ENCODE results near the gene FYN.
"Not testable (repeated sequence)": the region's sequence is repeated elsewhere in the genome, so short reads cannot be mapped to it uniquely, and the experiment has no call there.

FYN gene

GRCh38 chr6:111789598-111789997 lies 83.7 kb downstream of the FYN start:
- DNase-seq (ENCODE audit: low read depth) = no peak

- no peak for DNase-seq (ENCODE audit: low read depth)
Measured at GRCh38 chr6:111788379-111789276, 84.6 kb downstream of the FYN start.

GRCh38 chr6:111786151-111786550 lies 87.1 kb downstream of the FYN start:
- DNase-seq (ENCODE audit: low read depth) = not testable (repeated sequence)

- no peak for DNase-seq (ENCODE audit: low read depth)
Measured at GRCh38 chr6:111784433-111784832, 88.8 kb downstream of the FYN start.

GRCh38 chr6:111782887-111783466 lies 90.3 kb downstream of the FYN start:
- DNase-seq (ENCODE audit: low read depth) = no peak

- no peak for DNase-seq (ENCODE audit: low read depth)
Measured at GRCh38 chr6:111782192-111782809, 91.0 kb downstream of the FYN start.

GRCh38 chr6:111781041-111781708 lies 92.1 kb downstream of the FYN start:
- no peak for DNase-seq (ENCODE audit: low read depth)

GRCh38 chr6:111780393-111780792 lies 92.9 kb downstream of the FYN start:
- no peak for DNase-seq (ENCODE audit: low read depth)

- no peak for DNase-seq (ENCODE audit: low read depth)
Measured at GRCh38 chr6:111779660-111780059, 93.6 kb downstream of the FYN start.

- no peak for DNase-seq (ENCODE audit: low read depth)
Measured at GRCh38 chr6:111779031-111779430, 94.2 kb downstream of the FYN start.

- DNase-seq (ENCODE audit: low read depth) = no peak
Measured at GRCh38 chr6:111777357-111777756, 95.9 kb downstream of the FYN start.

- no peak for DNase-seq (ENCODE audit: low read depth)
Measured at GRCh38 chr6:111776236-111777221, 96.7 kb downstream of the FYN start.

GRCh38 chr6:111775145-111775922 lies 97.9 kb downstream of the FYN start:
- DNase-seq (ENCODE audit: low read depth) = no peak

GRCh38 chr6:111774346-111774703 lies 98.9 kb downstream of the FYN start:
- DNase-seq (ENCODE audit: low read depth) = no peak

- DNase-seq (ENCODE audit: low read depth) = no peak
Measured at GRCh38 chr6:111773501-111774345, 99.5 kb downstream of the FYN start.

GRCh38 chr6:111772381-111772780 lies 100.9 kb downstream of the FYN start:
- DNase-seq (ENCODE audit: low read depth) = no peak

GRCh38 chr6:111771629-111772028 lies 101.6 kb downstream of the FYN start:
- no peak for DNase-seq (ENCODE audit: low read depth)

- no peak for DNase-seq (ENCODE audit: low read depth)
Measured at GRCh38 chr6:111771094-111771432, 102.2 kb downstream of the FYN start.

- no peak for DNase-seq (ENCODE audit: low read depth)
Measured at GRCh38 chr6:111770263-111771093, 102.8 kb downstream of the FYN start.
